NCI-H1092 (cell line): ENCODE data around the gene CCT4.
"Not testable (repeated sequence)": the region's sequence is repeated elsewhere in the genome, so short reads cannot be mapped to it uniquely, and the experiment has no call there.

Experiments used
- DNase-seq: peaks from one replicate; lab custom pipeline; 2025; lab: John Stamatoyannopoulos, UW

CCT4 gene, protein sequence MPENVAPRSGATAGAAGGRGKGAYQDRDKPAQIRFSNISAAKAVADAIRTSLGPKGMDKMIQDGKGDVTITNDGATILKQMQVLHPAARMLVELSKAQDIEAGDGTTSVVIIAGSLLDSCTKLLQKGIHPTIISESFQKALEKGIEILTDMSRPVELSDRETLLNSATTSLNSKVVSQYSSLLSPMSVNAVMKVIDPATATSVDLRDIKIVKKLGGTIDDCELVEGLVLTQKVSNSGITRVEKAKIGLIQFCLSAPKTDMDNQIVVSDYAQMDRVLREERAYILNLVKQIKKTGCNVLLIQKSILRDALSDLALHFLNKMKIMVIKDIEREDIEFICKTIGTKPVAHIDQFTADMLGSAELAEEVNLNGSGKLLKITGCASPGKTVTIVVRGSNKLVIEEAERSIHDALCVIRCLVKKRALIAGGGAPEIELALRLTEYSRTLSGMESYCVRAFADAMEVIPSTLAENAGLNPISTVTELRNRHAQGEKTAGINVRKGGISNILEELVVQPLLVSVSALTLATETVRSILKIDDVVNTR

DNA sequence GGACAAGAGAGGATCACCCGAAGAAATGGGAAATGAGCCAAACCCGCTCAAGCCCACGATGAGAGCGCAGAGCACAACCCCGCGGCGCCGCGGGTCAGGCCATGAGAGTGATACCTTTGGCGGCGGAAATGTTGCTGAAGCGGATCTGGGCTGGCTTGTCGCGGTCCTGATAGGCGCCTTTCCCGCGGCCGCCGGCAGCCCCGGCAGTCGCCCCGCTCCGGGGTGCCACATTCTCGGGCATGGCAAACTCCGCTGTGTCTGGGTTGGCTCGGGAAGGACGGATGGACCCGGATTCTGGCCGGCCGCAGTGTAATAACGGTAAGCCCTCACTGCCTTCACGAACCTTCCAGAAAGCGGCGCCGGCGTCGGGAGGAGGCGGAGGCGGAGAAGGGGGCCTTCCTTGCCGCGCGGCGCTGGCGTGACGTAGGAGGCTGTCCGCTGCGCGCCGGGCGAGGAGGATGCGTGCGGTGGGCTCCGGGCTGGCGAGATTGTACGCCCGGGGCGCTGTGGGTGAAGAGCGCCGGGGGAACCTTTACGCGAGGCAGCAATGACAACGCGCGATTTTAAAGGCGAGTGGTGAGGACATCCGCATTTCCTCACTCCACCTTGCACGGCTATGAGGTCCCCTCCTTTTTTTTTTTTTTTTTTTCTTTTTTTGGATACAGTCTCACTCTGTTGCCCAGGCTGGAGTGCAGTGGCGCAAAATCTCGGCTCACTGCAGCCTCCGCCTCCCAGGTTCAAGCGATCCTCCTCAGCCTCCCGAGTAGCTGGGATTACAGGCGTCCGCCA lies at the start of gene CCT4:
Gene CCT4, minus strand, starts transcription at position 390 of the 789 bp plus-strand sequence. Its CDS starts 149 bp downstream, at position 241.
- peak; percentile 75 for DNase-seq

DNA sequence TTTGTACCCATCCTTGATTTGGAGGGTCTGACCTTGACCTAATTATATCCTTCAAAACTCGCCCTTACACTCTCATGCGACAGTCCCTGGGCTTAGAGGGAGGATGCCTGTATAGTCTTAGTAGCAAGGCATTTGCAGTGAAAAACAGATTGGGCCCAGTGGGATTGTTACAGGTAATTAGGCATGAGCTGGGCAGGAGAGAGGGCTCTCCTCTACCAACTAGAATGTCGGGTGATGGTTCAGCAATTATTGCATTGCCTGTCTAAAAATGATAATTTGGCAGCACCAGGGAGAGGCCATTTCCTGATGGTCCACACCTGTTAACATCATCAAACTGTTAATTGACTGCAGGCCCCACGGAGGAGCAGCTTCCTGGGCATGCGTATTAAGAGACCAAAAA lies 49.4 kb upstream of the CCT4 start:
- no peak for DNase-seq

DNA sequence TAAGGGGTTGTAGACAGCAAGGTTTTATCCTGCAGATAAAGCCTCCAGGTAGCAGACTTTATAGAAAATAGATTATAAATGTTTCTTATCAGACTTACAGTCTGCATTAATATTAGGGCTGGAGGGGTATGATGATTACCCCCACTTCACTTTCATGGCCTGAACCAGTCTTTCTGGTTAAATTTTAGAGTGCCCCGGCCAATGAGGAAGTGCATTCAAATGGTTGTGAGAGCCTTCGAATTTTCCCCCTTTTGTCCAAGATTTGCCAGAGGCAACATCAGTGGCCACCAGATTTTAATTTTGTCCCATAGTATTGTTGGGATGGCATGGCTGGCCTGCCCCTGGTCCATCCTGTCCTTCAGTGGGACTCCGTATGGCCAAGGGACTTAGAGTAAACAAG lies 48.6 kb upstream of the CCT4 start:
- DNase-seq = no peak

DNA sequence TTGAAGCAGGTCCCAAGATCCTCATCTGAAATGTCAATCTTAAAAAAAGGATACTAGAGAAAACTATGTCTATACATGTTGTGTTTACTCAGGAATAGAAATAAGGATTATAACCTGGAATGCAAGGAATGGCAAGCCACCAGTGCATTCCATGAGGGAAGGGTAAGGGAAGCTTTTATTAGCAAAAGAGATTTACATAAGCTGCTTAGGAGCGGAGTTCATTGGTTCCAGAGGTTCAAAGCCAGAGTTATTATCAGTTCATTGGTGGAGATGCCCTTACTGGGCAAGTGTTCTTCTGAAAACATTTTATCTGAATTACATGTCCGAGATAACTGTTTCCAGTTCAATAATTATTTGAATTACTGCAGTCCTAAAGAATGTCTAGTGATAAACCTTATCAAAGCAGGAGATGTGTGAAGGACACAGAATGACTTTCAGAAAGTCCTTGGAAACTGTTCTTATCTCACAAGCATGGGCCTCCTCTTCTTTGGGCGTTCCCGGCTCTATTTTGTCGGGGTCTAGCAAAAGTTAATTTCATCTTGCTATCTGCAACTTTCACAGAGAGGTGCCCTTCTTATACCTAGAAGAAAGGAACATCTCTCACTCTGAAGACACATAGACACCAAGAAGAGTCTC lies 40.5 kb upstream of the CCT4 start:
- DNase-seq = no peak

DNA sequence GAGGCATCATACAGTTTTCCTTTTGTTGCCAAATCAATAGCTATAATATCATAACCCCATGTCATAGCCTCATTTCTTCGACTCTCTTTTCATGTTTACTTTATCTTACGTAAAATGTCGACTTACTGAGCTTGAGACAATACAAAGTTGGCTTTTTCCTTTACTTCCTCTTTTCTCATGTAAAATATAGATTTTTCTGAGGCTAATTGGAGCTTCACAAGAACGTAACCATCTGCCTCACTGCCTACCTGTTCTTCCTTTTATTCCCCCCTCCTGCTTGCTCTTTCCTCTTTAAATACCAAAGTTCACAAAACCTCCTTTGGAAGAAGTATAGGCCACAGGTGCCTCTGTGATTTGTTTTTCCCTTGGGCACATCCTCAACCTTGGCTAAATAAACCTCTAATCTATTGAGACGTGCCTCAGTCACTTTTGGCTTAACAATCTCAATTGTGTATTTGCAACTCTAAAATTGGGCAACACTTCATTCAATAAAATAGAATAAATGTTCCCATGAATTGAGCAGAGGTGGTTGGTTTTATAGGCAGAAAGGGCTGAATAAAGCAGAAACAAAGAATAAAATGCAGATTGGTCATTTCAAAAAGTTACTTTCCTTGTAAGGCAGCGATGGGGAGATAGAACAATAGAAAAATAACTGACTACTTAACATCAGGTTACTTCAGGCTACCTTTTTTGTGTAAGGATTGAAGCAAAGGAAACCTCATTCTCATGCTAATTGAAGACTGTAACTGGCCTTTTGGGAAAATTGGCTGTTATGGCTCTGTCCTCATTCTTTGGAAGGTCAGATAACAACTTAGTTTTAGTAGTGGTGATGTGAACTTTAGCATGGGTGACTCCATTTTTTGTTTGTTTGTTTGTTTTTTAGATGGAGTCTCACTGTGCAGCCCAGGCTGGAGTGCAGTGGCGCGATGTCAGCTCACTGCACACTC lies 38.3 kb upstream of the CCT4 start:
- no peak for DNase-seq

DNA sequence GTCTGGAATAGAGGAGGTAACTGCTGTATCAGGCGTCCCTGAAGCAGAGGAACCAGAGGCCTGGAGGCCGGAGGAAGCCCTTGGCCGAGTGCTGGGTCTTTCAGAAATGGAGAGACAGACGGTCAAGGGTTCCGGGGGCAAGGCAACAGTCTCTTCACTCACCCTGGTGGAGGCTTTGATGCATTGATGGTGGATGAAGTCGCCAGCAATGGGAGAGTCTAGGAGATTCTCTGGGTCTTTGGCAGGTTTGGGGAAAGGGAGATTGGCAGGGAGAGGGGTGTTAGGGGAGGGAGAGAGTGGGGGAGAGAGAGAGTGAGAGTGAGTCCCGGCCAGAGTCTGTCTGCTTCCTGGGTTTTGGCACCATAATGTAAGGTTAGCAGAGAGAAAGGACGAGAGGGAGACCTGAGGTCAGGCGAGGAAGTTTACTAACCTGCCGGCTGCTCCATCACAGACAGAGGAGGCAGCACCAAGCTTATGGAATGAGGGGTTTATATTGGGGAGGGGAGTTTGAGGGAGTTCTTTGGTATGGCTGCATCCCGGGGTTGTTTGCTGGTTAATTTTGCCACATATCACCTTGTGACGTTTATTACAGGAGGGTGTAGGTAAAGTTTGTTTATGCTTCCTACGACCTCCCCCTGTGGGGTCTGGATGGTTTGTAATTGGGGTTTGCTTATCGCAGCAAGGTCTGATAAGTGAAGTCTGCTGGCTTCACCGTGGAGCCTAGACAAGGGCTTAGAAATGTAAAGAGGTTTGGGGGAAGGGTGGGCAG lies 36.6 kb upstream of the CCT4 start:
- DNase-seq = no peak

DNA sequence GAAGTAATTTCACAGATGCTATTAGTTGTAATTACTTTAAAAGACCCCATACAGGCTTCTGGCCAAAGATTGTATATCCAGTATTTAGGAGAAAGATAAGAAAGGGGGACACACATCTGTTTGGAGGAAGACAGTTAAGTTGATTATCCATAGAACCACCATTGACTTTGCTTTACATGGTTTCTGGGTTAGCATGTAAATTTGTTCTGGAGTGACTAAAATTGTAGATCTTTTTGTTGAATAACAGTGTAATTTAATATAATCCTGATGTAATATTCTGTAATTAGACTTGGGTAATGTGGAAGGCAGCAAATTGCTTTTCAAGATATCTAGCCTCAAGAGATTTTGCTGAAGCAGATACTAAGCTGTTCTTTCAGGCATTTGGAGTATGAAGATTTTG lies 34.3 kb upstream of the CCT4 start:
- DNase-seq = no peak

DNA sequence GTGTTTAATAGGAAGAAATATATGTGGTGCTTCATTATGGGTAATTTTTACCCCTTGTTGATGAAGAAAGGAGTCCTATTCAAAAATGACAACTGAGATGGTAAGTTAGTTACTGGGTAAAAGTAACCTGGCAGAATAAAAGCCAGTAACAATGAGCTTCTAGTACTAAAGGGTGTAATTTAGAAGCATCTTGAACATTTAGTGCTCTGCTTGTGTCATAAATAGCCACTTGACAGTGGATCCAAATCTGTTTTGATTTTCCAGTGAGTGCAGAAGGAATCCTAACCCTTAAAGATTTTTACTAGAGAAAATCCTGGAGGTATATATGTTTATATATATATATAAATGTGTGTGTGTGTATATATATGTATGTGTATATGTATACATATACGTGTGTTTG lies 32.1 kb upstream of the CCT4 start:
- no peak for DNase-seq

DNA sequence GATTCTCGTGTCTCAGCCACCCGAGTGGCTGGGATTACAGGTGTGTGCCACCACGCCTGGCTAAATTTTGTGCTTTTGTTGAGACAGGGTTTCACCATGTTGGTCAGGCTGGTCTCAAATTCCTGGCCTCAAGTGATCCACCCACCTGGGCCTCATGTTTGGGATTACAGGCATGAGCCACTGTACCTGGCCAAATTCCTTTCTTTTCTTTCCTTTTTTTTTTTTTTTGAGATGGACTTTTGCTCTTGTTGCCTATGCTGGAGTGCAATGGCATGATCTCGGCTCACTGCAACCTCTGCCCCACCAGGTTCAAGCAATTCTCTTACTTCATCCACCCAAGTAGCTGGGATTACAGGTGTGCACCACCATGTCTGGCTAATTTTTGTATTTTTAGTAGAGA lies 26.3 kb upstream of the CCT4 start:
- not testable (repeated sequence) for DNase-seq

DNA sequence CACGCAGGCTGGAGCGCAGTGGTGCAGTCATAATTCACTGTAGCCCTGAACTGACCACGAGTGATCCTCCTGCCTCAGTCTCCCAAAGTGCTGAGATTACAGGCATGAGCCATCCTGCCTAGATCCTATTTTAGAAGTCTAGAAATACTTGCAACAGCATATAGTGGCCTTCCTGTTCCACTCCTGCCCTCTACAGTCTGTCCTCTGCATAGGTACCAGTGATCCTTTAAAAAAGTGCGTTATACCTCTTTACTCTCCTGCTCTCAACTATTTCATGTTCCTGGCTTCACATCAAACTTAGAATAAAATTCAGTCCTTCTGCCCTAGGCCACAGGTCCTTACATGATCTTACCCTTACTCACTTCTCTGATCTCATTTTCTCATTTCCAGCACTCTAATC lies 23.1 kb upstream of the CCT4 start:
- DNase-seq = no peak

DNA sequence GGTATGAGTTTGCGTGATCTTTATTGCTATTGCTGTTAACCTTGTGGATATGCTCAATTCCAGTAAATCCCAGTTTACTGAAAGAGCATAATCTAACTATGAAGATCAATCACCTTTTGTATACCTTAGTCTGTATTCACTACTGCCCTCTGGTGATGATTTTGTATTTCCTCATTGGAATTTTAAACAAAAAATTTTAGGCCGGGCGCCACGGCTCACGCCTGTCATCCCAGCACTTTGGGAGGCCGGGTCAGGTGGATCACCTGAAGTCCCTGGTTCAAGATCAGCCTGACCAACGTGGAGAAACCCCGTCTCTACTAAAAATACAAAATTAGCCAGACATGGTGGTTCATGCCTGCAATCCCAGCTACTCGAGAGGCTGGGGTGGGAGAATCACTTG lies 22.1 kb upstream of the CCT4 start:
- DNase-seq = no peak

DNA sequence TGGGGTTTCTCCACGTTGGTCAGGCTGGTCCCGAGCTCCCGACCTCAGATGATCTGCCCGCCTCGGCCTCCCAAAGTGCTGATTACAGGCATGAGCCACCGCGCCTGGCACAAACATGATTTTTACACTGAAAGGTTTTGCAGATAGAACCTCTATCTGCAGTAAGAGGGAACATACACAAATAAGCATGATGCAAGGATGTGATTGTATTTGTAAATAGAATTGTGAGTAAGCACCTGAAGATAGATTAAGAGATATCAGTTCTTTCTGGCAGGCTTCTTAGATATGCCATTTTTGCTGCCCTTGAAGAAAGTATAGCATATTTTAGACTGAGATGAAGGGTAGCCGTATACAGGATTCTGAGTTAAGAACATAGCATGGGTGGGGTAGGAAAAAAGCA lies 20.7 kb upstream of the CCT4 start:
- DNase-seq = no peak

DNA sequence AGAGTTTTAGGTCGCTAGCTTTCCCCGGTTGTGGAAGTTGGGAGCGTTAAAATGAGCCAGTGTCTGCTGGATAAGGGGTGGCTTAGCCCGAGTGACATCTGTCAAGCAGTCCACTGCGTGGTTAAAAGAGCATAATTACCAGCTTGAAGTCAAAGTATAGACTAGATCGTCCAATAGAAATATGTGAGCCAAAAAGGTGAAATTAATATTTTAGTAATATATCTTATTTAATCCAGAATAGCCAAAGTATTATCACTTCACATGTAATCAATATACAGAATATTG lies 17.7 kb upstream of the CCT4 start:
- no peak for DNase-seq

DNA sequence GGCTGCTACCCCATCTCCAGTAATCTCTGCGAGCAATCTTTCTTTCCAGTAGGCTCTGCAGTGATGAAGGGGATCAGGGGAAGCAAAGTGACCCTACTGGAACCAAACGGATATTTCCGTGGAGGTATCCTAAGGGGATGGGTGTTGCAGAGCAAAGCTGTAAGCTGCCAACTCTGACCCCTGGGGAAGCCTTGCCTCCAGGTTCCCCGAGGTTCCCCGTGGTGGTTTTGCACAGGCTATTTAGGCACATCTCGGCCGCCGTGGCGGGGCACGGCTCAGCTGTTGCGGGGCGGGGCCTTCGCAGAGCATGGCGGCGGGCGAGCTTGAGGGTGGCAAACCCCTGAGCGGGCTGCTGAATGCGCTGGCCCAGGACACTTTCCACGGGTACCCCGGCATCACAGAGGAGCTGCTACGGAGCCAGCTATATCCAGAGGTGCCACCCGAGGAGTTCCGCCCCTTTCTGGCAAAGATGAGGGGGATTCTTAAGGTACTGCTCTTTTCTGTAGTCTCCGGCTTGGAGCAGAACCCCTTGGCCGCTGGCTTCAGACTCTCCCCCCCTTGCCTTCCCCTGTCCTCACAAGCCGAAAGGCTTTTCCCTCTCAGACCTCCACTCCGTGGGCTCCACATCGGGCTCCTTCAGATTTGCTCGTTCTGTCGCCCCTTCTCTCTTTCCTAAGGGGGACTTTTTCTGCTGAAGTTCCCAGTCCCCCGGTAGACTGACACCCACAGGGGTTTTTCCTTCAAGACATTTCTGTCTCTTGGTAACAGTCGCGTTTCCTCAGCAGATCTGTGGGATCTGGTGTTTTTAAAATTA lies 17.1 kb upstream of the CCT4 start, which contains the start of gene COMMD1:
Gene COMMD1, plus strand, starts transcription at position 303 of the 814 bp plus-strand sequence. Its CDS starts 5 bp downstream, at position 308.
- peak; percentile 39 for DNase-seq

DNA sequence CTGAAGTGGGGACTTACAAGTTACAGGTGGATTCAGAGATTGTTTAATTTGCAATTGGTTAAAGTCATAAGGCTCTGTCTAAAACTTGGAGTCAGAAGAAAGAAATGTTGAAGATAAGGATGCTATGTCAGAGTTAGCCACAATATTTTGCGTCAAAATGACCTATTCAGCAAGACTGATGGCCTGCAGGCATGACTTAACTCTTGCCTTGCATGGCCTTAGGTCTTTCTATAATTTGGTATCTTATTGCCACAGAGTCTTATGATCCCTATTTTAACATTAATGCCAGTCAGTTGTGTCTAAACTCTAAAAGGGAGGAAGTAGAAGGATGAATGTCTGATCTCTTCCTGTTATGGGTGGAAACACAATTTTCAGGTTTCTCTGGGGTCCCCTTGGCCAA lies 11.8 kb upstream of the CCT4 start:
- no peak for DNase-seq

DNA sequence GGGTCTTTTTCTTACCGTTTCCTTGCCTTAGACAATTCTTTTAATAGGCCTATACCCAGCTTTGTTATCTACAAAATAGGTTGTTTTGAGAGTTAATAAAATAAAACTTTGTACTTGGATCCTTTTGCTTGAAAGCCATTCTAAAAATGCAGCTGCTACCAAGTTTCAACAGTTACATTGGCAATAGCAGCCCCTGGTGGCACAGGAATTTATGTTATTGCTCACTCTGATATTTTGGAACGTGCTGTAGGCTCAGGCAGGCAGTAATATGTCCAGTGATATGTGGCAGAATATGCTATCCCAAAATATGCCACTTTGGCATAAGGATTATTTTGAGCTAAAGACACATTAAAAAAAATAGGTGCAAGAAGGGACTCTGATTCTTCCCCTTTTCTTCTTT lies 10.4 kb upstream of the CCT4 start:
- DNase-seq = no peak

DNA sequence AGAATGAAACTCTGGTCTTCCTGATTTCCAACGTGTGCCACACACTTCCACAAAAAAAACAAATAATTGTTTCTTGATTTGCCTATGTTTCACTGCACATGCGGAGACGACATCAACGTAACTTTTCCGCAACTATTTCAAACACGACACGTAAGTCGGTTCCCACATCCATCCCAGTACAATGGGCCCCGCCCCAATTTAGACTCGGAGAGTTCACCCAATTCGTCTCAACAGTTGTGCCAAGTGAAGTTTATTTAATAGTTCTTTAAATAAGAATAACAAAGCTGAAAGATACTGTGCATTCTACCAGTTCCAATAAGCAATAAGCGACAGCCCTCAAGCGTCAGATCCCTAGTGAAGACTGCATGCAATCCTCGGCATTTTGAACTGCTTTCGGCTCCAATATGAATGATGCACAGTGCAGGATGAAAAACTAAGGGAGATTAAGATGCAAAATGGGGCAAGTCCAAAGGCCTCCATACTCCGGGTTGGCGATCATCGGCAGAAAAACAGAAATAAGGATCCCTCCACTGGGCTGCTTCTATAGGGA lies 664 bp downstream of the CCT4 start:
- no peak for DNase-seq

DNA sequence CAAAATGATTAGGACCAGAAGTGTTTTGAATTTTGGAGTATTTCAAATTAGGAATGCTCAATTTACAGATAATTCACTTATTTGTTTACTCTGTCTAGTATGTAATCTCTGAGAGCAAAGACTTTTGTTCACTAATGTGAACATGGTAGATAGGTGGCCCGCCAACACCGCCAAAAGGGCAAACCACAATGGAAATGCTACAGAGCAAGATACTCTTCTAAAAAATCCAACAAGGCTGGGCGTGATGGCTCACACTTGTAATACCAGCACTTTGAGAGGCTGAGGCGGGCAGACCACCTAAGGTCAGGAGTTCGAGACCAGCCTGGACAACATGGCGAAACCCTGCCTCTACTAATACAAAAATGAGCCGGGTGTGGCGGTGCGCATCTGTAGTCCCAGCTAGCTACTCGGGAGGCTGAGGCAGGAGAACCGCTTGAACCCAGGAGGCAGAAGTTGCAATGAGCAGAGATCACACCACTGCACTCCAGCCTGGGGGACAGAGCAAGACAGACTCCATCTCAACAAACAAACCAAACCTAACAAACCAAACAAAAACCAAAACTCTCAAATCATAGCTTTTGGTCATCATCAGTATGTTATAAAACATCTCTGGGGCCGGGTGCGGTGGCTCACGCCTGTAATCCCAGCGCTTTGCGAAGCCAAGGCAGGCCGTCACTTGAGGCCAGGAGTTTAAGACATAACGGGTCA lies 2.4 kb downstream of the CCT4 start:
- DNase-seq = no peak

DNA sequence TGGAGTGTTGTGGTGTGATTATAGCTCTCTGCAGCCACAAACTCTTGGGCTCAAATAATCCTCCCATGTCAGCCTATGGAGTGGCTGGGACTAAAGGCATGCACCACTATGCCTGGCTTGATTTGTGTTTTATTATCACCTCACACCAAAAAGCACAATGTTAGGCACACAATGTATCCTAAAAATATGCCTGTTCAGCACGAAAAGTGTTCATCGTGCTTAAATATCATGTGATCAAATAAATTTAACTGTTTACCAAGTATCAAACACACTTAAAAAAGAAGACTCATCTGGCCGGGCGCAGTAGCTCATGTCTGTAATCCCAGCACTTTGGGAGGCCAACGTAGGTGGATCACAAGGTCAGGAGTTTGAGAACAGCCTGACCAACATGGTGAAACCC lies 5.6 kb downstream of the CCT4 start:
- no peak for DNase-seq
